ACC112 (cell line): ENCODE measurements around the gene MR1.
A peak's percentile ranks its signal among the peaks of the same experiment; 100 is the strongest.

ENCODE experiments used
- H2AFZ ChIP-seq: fragments of 200-600 bp; sonication (generic); one replicate; pipeline ENCODE4 v1.6.0; 2017; ENCODE audit warnings: antibody characterized with exemption, low read length; ENCODE audit not compliant: unreplicated experiment
- H3K27ac ChIP-seq: fragments of 200-600 bp; sonication (generic); 2 replicates; pipeline ENCODE4 v1.5.1; 2014; ENCODE audit warnings: low read depth, mild to moderate bottlenecking, antibody characterized with exemption, low read length, moderate library complexity
- H3K27me3 ChIP-seq: fragments of 200-600 bp; sonication (generic); 2 replicates; pipeline ENCODE4 v1.6.1; 2014; ENCODE audit warnings: mild to moderate bottlenecking, antibody characterized with exemption, low read length, moderate library complexity, mixed read lengths; ENCODE audit not compliant: insufficient read depth
- H3K36me3 ChIP-seq: fragments of 200-600 bp; sonication (generic); 2 replicates; pipeline ENCODE4 v1.6.1; 2016; ENCODE audit warnings: mild to moderate bottlenecking, antibody characterized with exemption, low read length, moderate library complexity, mixed read lengths; ENCODE audit not compliant: insufficient read depth
- H3K4me1 ChIP-seq: fragments of 200-600 bp; sonication (generic); one replicate; pipeline ENCODE4 v1.6.1; 2016; ENCODE audit warnings: low read length, mixed read lengths; ENCODE audit not compliant: insufficient read depth, unreplicated experiment, control insufficient read depth
- H3K4me3 ChIP-seq: fragments of 200-600 bp; sonication (generic); 2 replicates; pipeline ENCODE4 v1.5.1; 2014; ENCODE audit warnings: mild to moderate bottlenecking, low read depth, low read length
- H3K79me2 ChIP-seq: fragments of 200-600 bp; sonication (generic); one replicate; pipeline ENCODE4 v1.6.0; 2016; ENCODE audit warnings: low read length; ENCODE audit not compliant: control insufficient read depth, unreplicated experiment, insufficient read depth

MR1 gene

DNA sequence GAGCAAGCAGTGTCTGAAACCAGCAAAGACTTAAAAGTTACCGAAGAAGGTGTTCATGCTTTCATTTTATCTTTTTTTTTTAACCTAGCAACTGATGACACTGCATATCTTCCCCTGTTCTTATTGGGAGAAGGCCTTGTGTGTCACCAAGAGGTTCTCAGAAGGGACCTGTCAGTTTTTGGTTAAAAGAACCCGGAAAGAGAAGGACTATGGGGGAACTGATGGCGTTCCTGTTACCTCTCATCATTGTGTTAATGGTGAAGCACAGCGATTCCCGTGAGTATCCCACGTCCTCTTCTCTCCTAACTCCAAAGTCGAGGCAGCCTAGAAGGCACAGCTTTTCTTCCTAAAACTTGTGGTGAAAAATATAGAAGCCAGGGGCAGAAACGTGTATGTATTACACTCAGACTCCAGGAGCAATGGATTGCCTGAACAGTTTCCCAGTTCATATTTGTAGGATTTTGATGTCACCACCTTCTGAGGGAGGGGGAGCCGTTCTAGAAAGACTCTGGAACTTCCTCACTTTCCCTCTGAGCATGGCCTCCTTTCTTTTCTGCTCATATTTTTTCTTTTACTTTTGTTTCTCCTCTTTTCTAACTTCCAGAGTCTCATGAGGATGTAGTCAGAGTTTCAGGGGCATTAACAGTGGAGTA lies at the start of gene MR1:
Gene MR1 (plus strand): TSS at position 185 of the 653 bp plus-strand sequence. CDS start 25 bp downstream, at position 210.
- Histone ChIP-seq H2AFZ (peak within 1 kb of the TSS; percentile 76), H3K79me2 (peaks cover 7% of the 10 kb centered on the region), H3K36me3 (no peaks in the 10 kb centered on the region), H3K4me3 (peak within 1 kb of the TSS; percentile 92), H3K4me1 (peaks cover 19% of the 10 kb centered on the region), H3K27ac (peak within 1 kb of the TSS; percentile 78), H3K27me3 (no peaks in the 10 kb centered on the region)

DNA sequence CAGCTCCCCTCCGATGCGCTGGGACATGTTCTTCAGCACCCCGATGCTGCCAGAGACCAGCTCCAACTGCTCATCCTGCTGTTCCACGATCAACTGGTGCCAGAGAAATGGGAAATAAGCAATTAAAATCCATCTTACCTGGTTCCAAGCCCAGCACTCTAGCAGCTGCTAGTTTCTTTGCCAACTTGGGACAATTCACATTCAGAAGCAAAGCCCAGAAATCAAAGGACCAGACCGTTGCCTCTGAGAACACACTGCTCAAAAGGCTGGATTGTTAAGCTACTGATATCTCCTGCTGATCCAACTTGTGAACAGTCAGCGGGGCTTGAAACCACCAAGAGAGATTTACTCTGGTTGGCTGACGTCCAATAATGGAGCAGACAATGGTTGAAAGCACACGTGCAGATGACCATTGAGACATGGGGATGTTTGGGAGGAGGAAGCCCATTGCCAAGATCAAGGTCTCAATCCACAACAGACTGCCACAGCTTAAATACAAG lies 45.5 kb upstream of the MR1 start:
- Histone ChIP-seq H3K79me2 (no peaks in the 10 kb centered on the region), H3K36me3 (peaks cover 14% of the 10 kb centered on the region), H2AFZ (no peak overlapping the region), H3K4me3 (no peak overlapping the region), H3K27ac (no peak overlapping the region), H3K27me3 (no peaks in the 10 kb centered on the region), H3K4me1 (no peaks in the 10 kb centered on the region)

DNA sequence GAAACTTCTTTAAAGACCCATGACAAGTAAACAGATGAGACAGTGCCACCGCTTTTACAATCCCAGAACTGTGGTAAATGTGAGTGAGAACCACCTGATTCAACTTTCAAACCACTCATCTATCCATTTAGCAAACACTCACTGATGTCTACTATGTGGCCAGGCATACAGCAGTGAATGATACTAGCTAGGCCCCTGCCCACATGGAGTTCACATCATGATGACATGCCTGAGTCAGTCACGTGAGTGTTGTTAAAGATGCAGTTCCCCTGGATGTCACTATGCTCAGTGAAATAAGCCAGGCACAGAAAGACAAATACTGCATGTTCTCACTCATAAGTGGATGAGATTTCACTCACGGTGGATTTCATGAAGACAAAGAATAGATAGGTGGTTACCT lies 39.5 kb upstream of the MR1 start:
- Histone ChIP-seq H3K27ac (no peak overlapping the region), H3K27me3 (no peaks in the 10 kb centered on the region), H3K79me2 (peaks cover 4% of the 10 kb centered on the region), H3K4me1 (peaks cover 7% of the 10 kb centered on the region), H3K4me3 (no peak overlapping the region), H2AFZ (no peak overlapping the region), H3K36me3 (peaks cover 14% of the 10 kb centered on the region; the same call in 1 of the 2 replicates)

DNA sequence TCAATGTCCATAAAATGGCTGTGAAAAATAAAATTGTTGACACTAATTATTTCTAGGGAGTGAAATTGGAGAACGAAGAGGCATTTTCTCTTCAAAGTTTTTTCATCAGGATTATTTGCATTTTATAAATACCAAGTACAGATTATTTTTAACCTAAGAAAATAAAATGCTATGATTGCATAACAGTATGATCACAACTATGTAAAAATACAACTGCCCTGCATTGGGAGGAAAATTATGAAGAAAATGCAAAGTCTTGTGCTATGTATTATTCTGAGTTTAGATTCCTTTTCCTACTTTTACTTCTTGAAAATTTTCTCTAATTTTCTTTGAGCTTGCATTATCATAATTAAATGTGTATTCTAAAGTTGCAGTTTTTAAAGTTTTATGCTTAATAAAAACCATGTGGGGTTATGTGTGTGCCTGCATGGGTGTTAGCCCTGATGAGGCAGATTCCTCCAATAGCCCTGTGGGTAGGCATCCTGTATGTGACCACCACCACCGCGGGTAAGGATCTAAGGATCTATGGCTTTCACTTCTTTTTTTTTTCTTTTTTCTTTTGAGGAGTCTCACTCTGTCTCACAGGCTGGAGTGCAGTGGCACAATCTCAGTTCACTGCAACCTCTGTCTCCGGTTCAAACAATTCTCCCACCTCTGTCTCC lies 35.8 kb upstream of the MR1 start:
- no peak overlapping the region for H3K27ac ChIP-seq
- H3K4me3 ChIP-seq, result no peak overlapping the region
- H3K36me3 ChIP-seq, result peaks cover 16% of the 10 kb centered on the region; the same call in 1 of the 2 replicates

DNA sequence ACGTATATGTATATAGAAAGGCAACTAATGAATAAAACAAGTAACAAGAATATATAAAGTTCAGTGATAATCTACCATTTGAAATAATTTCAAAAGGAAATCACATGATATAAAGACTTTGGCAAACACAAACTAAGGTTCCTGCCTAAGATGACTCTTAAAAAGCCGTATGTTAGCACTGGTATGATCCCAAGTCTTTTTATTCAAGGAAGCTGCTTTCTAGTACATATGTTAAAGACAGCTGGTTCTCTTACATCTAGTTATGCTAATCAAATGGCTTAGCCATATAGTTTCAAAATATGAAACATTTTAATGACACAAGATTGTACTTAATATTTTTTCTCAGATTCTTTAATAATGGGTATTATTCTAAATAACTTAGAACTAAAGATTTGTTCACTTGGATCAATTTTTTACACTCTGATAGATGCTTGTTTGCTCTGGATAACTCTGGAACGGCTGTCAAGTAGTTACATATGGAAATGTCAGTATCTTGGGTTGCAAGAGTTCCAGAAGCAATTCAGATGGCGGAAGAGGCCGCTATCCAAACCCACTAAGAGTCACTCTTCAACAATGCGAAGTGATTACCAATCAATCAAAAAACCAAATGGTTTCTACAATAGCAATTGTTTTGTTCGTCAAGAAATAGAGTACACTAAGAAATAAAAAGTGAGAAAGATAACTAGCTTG lies 32.5 kb upstream of the MR1 start:
- H3K4me1 ChIP-seq, result no peaks in the 10 kb centered on the region
- peaks cover 25% of the 10 kb centered on the region for H3K36me3 ChIP-seq
- peaks cover 4% of the 10 kb centered on the region for H3K79me2 ChIP-seq
- no peaks in the 10 kb centered on the region for H3K27me3 ChIP-seq
- no peak overlapping the region for H2AFZ ChIP-seq
- H3K4me3 ChIP-seq, result no peak overlapping the region
- H3K27ac ChIP-seq, result no peak overlapping the region

More for the DNA sequence above, 35.8 kb upstream of the MR1 start:
- Histone ChIP-seq H3K27me3 (no peaks in the 10 kb centered on the region), H3K4me1 (peaks cover 7% of the 10 kb centered on the region), H3K79me2 (peaks cover 4% of the 10 kb centered on the region), H2AFZ (no peak overlapping the region)

DNA sequence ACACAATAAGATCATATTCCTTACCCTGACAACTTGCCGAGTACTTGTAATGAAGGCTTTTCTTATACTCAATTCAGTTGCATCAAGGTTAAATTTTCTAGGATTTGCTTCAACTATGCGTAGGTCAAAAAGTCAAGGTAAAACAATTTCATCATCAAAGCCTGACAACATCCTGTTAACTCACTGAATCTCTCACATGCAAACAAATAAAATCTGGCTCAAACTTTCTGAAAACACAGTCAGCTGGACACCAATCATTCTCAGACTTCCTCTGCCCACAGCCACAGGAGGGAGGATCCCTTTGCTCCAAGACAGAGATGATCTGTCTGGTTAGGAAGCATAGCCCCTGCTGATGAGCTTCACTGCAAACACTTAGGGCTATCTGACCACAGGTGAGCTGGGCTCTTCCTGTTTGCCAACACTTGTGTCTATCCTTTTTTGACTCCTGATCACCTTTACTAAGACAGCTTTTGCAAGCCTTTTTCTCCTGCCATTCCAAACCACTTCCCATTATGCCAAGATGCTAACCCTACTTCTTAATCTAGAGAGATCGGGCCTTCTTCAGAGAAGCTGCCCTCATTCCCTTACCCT lies 31.1 kb upstream of the MR1 start:
- Histone ChIP-seq H3K36me3 (peaks cover 25% of the 10 kb centered on the region), H3K27me3 (no peaks in the 10 kb centered on the region), H3K4me1 (no peaks in the 10 kb centered on the region), H3K79me2 (peaks cover 9% of the 10 kb centered on the region), H3K4me3 (no peak overlapping the region), H3K27ac (no peak overlapping the region), H2AFZ (no peak overlapping the region)

DNA sequence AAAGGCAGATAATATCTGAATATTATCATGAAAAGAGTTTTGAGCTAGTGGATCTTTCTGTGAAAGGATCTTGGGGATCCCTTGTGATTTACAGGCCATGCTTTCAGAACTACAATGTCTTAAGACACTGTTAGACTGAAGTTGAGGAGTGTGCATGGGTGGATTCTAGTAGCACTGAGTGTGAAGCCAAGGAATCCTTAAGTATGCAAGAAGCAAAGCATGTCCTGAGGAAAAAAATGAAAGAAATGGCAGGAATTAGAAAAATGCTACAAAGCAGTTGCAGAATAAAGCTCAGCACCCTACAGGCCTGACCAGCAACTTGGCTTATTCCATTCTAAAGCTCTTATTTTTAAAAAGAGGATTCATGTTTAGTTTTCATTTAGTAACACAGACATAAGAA lies 23.0 kb upstream of the MR1 start:
- peaks cover 16% of the 10 kb centered on the region for H3K4me1 ChIP-seq
- no peak overlapping the region for H3K27ac ChIP-seq
- H2AFZ ChIP-seq, result no peak overlapping the region
- no peaks in the 10 kb centered on the region; the same call in 1 of the 2 replicates for H3K36me3 ChIP-seq
- no peaks in the 10 kb centered on the region for H3K27me3 ChIP-seq
- peaks cover 57% of the 10 kb centered on the region for H3K79me2 ChIP-seq
- H3K4me3 ChIP-seq, result no peak overlapping the region

DNA sequence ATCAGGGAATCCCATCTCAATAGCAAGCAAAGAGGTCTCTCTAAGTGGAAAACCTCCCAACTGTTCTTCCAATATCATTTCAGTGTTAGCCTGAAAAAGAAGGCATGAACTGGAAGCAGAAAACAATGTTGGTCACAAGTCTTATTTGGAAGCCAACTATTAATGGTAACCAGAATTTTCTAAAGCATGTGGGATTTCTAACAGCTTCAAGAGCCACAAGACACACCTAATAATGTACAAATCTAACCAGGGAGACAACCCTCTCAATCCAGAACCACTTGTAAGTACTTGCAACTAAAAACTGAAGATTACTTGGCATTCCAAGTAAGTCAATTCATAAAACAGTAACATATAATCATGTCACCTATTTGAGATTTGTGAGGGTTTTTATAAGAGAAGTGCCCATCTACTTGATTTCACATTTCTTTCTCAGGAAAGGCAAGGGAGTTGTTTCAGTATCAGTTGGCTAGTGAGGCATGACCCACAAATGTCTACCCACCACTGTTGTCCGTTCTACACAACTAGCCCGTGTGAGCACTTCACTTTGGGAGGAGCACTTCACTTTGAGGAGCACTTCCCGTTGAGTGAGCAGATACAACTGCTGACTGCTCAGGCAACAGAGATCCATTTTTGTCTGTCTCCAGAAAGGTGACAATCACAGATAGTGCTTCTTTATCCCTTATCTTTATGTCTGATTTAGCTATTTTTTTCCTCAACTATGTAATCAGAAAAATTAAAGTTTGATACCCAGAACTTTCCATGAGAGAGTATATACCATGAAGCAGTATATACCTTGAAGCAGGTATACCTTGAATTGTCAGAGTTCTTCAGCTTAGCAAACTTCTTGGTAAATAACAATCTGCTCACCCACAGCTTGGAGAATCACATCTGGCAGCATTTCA lies 22.2 kb upstream of the MR1 start:
- H3K79me2 ChIP-seq, result peaks cover 60% of the 10 kb centered on the region
- no peak overlapping the region for H2AFZ ChIP-seq
- no peak overlapping the region for H3K4me3 ChIP-seq
- H3K36me3 ChIP-seq, result no peaks in the 10 kb centered on the region; the same call in 1 of the 2 replicates
- H3K27ac ChIP-seq, result no peak overlapping the region
- peaks cover 16% of the 10 kb centered on the region for H3K4me1 ChIP-seq
- H3K27me3 ChIP-seq, result no peaks in the 10 kb centered on the region

DNA sequence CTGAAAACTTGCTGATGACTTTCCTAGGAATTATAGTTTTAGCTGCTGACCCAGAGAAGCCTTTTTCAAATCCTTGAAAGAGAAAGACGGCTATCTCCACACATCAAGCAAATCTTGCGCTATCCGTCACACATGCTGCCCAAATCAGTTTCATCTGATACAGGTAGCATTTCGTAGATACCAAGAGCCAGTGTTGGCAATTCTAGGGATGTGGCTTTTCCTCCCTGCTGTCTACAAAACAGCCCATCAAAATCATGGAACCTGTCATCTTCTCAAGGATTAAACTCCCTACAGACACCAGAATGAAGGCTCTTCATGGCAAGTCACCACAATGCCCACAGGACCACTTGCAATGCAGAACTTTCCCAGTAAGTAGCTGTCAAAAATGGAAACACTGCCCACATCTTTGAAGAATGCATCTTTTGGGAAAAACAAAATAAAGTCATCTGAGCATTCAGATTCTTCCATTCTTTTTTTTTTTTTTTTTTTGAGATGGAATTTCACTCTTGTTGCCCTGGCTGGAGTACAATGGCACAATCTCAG lies 21.5 kb upstream of the MR1 start:
- Histone ChIP-seq H3K4me1 (peaks cover 16% of the 10 kb centered on the region), H3K27ac (no peak overlapping the region), H2AFZ (no peak overlapping the region), H3K4me3 (no peak overlapping the region), H3K79me2 (peaks cover 65% of the 10 kb centered on the region), H3K36me3 (no peaks in the 10 kb centered on the region; the same call in 1 of the 2 replicates), H3K27me3 (no peaks in the 10 kb centered on the region)
